DMS79 (cell line): Measurements from ENCODE around the gene KLF2.

Experiments
- DNase-seq: peaks from one replicate; lab custom pipeline; 2025; lab: John Stamatoyannopoulos, UW

The KLF2 gene

DNA sequence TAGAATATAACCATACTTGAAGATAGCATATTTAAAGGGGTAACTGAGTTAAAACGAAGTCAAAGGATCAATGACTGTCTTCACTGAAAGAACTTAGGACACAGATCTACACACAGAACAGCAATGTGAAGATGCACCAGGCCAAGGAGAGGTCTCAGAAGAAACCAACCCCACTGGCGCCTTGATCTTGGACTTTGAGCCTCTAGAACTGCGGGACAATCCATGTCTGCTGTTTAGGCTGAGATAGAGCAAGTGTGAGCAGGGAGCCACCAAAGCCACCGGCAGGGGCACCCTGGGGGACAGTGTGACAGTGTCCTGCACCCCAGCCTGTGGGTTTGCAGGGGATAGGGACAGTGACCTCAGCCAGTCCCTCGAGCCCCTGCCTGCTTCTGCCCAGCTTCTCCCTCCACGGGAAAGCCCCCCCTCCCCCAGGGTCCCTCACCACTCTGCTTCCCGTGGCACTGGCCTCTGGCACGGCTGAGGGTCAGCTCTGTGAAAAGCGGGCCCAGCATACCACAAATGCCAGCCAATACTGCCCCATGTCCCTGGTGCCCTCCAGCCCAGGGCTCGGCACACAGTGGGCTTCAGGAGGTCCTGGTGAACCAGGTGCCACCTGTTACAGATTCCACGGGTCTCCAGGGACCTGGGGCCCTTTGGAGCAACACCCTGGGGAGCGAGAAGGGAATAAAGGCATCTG lies 40.8 kb downstream of the KLF2 start:
- no peak for DNase-seq

DNA sequence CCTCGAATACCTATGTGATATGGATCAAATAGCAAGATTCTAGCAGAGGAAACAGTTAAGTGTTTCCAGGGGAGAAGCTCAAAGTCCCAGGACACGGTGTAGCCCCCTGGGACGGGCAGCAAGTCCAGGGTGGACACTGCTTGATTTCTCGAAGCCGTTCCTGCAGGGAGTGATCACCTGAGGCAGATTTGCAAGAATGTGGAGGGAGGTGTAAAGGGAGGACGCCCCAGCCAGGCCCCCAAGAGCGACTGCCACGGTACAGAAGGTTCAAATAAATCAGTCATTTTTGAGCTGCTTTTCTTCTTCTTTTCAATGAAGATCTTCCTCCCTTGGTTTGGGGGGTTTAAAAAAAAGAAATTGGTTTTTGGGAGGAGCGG lies 41.4 kb downstream of the KLF2 start:
- DNase-seq, result no peak

DNA sequence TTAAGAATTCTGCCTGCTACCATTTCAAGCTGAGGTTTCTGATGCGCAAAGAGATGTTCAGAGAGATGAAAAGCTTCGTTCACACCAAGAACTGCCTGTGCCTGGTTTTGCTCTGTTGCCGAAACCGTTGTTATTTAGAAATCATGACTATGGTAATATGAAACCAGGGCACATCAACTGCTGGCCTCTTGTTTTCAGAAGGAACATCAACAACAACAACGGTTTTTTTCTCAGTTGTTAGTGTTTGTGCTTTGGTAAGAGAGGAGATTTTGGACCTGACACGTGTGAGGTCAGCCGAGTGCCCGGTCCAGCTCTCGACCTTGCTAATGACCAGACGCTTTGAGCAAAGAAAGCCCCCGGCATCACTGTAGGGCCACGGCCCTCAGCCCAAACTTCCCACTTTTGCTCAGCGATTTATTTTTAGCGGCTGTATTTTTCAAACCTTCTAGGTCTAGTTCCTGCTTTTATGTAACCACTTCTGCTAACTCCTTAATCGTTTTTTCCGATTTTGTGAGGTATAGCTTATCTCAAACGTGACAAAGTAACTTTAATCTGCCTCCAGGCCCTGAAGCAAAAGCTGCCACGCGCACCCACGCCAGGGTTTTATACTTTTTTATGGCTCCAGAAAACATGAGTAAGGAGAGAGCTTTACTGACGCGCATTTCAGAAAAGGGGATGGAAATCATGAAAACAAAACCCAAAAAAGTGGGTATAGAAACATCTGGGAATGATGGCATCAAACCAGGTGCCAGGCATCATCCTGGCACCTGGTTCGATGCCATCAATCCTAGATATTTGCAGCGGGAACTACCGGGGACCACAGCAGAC lies 42.0 kb downstream of the KLF2 start:
- DNase-seq, result no peak

DNA sequence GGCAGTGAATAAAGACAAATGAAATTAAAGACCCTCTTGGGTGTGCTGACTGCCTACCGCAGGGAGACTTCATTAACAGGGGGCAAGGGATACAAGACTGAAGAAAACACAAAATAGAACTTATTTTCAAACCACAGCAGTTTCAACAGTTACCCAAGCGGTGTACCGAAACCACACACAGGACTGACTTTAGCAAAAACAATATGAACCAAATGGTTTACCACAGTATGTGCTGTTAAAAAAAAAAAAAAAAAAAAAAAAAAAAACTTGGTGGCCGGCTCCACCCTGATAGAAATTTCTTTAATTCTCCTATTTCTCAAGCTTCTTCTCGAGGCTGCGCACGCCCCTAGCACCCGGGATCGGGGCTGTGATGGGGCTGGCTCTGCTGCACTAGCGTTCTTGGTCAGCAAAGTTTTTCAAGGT lies 42.6 kb downstream of the KLF2 start:
- DNase-seq, result no peak

DNA sequence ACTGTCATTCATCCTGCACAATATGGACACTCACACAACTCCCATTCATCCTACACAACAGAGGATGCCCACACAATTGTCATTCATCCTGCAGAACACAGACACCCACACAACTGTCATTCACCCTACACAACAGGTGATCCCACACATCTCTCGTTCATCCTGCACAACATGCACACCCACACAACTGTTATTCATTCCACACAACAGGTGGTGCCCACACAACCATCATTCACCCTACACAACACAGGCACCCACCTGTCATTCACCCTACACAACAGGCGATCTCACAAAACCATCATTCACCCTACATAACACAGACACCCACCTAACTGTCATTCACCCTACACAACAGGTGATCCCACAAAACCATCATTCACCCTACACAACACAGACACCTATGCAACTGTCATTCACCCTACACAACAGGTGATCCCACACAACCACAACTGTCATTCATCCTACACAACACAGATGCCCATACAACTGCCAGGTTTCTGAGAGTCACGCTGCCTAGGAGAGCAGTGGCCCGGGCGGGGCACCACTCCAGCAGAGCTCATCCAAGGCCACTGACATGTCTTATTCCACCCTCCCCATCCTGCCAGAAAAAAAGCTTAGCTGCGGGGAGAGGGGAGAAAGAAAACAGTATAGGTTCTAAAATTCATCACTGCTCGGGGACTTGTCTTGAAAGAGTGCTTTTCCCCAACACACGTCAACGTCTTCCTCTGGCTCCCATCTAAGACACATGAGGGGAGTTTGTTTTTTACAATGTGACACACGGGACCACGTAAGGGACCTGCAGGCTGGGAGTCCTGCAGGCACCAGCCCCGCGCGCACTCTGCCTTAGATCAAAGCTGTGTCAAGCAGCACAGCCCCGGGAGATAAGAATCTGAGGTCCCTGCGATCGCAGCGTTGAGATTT lies 44.0 kb downstream of the KLF2 start:
- DNase-seq, result no peak

DNA sequence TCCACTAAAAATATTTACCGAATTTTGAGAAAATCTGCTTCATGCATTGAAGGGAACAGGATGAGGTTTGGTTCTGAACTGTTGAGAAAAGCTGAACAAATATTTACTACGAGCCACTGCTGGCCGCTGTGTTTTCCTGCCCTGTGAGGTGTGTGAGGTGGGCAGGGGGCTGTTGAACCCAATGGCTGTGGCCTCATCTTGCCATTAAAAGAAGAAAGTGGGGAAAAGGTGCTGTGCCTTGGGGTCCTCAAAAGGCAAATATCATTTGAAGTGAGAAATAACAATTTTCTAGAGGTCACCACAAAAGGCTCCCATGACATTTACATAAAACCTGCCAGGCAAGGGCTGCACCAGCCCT lies 44.7 kb downstream of the KLF2 start:
- DNase-seq, result no peak

DNA sequence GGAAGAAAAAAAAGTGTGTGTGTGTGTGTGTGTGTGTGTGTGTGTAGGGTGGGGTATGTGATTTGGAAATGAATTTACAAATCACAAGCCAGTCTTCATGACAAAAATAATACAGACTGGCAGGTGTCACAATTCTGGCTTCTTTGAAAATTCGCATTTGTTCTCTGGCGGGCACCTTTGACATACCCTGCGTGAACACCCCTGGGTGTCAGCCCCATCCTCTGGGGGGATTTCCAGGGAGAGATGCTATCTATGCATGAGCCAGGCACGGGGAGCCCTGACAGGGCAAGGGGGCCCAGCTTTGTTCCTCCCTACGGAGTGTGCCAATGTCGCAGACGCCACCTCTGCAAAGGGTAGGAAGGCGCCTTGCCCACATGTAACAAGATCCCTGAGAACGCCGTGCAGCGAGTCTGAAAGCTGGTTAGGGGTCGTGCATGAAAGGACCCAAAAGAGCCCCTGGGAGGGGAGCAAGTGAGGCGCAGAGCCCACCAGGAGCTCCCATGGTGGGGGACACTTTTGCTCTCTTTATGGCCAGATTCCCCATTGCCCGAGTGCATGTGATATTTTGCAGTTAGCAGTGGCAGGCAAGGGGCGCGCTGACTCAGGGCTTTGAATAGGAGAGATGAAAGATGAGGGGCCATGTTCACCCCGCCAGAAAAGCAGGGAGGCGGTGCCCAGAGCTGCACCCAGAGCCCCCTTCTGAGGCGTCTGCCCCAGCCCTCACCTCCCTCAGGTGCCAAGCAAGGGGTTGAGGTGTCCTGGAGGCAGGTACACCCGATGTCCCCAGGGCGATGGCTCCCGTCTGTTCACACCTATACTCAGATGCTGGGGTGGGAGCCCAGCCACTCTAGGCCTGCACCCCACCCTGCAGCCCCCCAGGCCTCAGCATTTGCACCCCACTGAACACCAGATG lies 45.3 kb downstream of the KLF2 start:
- no peak for DNase-seq

DNA sequence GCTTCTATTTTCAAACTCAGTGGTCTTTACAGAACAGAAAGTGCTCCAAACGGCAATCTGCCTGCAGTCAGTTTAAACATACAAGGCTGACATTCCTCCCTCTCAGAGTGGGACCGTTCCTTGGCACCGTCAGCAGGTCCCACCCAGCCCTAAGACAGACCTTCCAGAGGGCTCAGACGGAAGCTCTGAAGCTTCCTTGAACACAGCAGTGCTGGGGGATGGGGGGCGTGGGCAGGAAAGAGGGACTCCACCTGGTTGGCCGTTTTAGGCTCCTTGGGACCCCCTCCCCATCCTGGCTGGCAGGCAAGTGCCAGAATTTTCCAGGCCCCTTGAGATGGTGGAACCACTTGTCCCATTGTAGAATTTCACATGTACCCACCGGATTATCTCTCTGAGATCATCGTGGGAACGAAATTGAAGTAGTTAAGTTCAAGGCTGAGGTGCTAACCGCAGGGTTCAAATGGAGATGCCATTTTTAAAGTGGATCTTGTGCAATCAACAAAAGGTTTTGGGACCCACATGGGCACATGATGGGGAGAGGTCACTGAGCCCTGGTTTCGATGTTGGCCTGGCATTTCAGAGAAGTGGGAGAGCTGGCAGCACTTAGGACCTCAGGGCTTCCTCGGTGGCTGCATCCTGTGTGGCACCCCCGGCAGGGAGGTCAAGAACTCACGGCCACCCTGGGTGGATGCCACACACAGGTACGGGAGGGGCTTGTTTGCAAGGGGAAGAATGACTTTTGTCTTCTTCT lies 46.2 kb downstream of the KLF2 start:
- DNase-seq, result no peak

DNA sequence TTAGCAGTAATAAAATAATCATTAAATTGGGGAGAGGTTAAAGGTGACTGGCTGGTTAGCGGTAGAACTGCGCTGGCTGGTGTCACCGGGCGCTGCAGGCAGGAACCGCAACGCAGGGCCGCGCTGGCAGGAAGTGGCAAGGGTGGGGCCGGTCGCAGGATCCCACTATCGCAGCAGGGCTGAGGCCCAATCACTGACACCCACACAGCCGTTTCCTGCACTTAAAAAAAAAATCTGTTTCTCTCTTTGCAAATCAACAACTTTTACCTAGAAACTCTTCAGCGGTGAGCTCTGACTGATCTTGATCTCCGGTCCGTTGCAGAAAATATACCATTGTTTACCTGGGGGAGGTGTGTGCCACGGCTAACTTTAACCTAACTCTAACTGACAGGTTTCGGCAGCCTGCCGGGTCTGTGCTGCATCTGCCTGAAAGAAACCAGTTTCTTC lies 46.9 kb downstream of the KLF2 start:
- no peak for DNase-seq

DNA sequence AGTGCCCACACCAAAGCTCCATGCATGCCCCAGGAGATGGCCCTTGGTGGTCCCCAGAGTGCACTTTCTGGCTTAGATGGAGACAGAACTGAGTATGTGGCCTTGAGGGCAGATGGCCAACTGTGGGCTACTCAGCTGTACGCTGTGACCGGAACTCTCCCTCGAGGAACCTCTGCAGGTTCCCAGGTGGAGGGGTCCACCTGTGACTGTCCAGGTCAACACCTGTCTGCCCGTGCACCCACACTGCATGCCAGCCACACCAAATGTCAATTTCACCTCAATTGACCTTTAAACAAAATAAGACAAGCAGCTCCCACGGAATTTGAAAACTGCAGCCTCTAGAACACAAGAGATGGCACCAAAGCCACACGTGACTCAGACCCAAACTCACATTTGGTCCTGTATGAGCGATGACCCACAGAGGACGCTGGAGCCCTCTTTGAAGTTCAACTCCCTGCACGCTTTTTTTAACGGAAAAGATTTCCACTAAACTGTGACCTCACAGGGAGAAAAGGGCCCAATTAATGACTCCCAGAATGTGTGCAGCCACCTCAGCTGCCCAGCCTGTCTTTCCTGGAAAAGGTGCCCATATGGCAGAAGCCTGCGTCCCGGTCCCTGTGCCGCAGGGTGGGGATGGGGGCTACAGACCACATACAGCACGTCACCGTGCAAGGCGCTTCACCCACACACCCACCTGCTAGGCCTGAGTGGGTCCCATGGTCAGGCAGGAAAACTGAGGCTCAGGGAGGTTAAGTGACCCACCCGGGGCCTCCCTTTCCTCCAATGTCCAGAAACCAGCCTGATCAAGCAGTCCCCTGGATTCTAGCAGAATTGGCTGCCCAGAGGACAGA lies 47.7 kb downstream of the KLF2 start:
- no peak for DNase-seq

DNA sequence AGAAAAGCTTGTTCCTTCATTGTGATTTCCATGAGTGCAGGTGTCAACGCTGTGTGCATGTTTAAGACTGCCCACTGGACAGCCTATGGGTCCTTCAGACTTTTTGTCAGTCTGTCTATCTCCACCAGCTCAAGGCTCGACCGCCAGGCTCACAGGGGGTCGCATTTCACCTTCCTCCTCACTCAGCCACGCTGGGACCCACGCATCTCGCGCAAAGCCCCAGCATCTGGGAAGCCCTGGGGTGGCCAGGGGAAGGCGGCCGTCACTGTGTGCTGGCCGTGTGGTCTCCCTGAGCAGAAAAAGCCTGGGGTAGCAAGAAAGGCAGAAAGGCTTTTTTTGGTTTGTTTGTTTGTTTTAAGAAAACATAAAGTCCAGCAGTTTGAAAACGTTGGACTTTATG lies 48.5 kb downstream of the KLF2 start:
- DNase-seq, result no peak

DNA sequence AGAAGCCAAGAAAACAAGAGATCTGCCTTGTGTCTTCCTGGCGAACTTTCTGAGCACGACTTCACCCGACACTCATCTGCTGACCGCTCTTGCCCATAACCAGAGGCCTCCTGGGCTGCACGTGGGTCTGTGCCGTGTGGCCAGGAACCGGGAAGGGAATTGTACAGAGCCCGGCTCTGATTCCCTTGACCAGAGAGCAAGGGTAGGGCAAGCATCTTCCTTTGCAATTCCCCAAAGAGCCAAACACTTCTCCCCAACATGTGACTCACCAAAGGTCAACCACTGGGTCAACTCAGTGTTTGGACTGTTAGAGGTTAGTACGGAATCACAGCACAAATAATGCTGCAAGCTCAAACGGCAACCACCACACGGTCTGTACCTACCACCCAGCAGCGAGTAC lies 48.9 kb downstream of the KLF2 start:
- no peak for DNase-seq

DNA sequence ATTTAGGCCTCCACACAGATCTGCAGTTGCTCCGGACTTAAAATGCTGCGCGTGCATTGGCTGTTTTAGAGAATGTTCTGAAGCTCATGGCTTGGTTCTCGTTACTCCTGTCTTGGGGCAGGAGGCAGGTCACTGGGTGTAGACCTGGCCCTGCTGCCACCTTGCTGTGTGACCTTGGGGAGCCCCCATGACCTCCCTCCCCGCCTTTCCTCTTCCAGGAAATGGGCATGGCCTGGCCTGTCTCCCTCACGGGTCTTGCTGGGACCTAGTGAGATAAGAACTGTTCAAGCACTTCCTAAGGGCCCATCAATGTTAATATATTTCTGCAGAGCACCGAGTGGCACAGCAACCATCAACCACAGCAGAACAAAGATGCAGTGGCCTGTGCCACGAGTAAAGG lies 49.4 kb downstream of the KLF2 start:
- no peak for DNase-seq

DNA sequence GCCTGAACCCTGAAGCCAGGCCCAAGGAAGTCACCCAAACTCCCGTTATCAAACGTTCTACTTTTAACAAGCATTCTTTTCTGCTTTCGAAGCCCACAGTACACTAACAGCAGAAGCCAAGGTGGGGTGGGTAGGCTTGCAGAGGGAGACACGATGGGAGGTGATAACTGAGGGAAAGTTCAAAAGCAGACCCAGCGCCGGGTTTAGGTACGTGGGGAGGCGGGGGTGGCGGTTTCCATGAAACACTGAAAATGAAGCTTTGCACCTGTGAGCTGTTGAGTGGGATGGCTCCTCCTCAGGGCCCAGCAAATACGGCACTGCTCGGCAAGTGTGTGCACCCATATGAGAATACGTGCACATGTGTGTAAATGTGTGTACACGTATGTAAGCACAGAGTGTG lies 49.8 kb downstream of the KLF2 start:
- DNase-seq, result no peak

DNA sequence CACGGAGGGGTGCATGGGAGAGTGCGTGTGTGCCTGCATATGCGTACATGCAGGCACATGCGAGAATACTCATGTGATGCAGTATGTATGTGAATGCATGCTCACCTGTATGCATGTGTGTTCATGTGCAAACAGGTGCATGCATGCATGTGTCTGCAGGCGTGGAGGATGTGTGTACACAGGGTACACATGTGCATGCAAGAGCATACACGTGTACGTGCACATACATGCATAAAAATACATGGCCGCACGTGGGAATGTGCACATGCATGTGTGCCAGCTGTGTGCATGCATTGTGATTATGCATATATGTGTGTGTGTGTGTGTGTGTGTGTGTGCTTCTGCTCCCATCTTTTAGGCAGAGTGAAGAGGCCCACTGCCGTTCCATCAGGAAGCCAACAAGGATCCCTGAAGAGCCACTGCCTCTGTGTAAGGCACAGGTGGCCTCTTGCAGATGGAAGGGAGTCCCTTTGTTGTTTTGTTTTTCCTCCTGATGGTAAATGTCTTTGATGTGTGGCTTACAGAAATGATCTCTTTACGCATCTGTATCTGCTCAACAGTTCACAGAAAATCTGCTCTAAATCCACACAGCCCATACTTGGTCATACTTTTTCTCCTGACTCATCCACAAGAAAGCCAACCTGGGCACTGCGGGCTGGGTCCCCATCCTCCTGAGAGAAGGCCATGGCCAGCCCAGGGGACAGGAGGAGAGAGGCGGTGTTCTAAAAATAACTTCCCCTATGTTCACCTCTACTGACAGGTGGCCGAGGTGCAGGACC lies 50.7 kb downstream of the KLF2 start:
- DNase-seq, result no peak

DNA sequence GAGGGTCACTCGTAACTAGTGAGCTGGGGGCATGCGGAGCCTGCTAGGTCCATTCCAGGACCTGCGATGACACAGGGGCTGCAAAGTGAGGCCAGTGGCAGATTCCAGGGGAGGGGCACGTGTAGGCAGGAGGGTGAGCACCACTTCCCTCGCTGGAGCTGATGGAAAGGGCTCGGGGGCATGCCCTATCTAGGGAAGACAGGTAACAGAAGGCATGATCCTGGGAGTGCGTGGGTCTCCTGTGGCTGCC lies 51.2 kb downstream of the KLF2 start:
- DNase-seq, result no peak

DNA sequence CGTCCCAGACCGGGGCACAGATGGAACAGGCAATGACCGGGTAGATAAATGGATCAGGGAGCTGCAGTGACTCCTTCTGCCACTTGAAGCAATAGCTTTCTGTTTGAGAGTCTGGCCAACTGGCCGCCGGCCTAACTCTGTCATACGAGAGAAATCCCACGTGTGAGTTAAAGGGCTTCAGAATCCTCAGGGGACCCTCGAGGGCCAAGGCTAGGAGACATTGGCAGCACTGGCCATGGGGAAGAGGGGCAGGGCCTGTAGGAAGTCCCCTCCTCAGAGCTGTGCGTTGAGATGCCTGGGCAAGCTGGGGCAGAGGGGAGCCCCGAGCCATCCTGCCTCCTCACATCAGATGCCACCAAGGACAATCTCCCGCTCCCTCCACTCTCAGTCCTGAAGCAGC lies 51.6 kb downstream of the KLF2 start:
- DNase-seq, result no peak

DNA sequence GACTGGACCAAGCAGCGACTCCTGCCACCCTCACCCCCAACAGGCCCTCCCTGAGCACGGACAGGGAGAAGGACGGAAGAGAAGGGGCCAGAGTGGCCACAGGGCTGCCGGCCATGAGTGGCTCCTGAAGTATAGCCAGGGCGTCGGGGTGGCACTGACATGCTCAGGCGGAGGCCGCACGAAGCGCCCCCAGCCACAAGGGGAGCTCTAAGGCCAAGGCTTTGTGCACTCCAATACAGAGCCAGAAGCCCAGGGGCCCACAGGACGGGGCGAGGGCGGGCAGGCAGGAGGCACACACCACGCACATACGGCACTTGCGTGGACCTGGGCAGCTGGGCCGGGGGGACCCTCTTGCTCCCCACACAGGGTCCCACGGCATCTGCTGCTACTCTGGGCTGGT lies 52.0 kb downstream of the KLF2 start:
- no peak for DNase-seq

DNA sequence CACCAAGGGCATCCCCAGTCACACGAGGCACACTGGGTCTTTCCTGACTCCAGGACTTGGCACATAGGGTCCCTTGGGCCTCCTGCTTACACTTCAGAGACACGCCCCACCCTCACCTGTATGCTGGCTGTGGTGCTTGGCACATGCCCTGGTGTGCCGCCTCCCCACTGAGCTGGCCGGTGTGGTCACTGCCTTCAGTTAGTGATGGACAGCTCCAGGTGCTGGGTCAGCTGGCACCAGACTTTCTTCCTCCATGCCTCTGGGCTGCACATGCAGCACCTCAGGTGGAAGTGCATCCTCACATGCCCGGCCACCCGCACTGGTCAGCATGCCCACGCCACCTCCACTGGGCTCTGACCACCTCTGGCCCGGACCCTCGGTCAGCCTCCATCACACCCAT lies 52.9 kb downstream of the KLF2 start:
- DNase-seq, result no peak
